SW480 (cell line): ENCODE results near the gene EEFSEC.
A peak's percentile ranks its signal among the peaks of the same experiment; 100 is the strongest.

Experiments
- DNase-seq: peaks from one replicate; pipeline ENCODE4 v3.0.0-alpha.2; 2016; ENCODE audit warnings: low spot score

The EEFSEC gene

DNA sequence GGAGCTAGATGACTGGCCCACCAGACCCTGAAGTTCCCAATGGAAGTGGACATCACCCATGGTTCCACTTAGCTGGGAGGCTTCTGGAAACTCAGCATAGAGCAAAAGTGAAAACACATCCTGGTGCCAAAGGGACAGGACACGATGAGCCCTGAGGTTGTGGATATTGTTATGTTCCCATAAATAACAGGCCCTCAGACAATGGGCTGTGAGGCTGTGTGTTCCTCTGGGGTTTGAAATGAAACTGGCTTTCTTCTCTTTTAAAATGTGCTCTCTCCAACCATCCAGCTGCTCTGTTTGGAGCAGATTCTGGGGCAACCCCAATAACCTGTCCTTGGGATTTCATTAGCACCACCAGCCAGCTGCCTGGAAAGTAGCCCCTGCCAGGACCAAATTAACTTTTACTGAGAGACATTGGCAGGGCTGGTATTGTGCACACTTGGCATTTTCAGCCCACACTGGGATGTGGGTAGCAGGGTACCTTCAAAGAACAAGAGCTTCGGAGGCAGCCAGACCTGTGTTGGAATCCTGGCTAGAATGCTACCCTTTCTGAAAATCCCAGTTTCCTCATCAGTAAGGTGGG, 215.9 kb downstream of the EEFSEC start:
- DNase-seq, result no peak

- DNase-seq, result no peak
Observed at GRCh38 chr3:128369881-128370642, 216.8 kb downstream of the EEFSEC start.

GRCh38 chr3:128372281-128372680, 219.0 kb downstream of the EEFSEC start:
- no peak for DNase-seq

- no peak for DNase-seq
Observed at GRCh38 chr3:128372707-128373533, 219.6 kb downstream of the EEFSEC start.

DNA sequence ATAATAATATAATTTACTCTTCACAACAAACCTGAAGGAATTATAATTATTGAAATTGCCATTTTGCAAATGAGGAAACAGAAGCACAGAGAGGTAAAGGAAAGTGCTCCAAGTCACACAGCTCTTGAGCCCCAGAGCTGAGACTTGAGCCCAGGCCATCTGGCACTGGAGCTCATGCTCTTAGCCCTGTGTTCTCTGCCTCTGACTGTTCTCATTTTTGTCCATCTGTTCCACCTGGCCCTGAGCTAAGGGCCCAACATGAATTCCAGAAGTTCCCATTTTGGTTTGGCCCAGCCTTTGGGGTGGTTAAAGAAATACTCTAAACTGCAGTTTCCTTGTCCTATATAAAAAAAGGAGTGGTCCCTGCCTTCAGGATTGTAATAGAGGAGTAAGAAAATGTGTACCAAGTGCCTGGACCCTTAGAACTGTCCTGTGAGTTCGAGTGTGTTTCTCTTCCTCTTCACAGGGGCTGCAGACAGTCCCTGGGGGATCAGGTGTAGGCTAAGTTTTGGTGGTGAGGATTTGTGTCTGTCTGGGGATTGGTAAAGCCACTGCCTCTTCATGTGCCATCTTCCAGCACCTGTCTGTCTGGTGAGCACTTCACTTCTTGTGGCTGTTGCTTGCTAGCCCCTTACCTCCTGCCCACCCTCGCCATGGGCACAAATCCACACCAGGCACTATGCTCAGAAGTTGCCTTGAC, 221.6 kb downstream of the EEFSEC start:
- no peak for DNase-seq

GRCh38 chr3:128376516-128376915, 223.2 kb downstream of the EEFSEC start:
- no peak for DNase-seq

DNA sequence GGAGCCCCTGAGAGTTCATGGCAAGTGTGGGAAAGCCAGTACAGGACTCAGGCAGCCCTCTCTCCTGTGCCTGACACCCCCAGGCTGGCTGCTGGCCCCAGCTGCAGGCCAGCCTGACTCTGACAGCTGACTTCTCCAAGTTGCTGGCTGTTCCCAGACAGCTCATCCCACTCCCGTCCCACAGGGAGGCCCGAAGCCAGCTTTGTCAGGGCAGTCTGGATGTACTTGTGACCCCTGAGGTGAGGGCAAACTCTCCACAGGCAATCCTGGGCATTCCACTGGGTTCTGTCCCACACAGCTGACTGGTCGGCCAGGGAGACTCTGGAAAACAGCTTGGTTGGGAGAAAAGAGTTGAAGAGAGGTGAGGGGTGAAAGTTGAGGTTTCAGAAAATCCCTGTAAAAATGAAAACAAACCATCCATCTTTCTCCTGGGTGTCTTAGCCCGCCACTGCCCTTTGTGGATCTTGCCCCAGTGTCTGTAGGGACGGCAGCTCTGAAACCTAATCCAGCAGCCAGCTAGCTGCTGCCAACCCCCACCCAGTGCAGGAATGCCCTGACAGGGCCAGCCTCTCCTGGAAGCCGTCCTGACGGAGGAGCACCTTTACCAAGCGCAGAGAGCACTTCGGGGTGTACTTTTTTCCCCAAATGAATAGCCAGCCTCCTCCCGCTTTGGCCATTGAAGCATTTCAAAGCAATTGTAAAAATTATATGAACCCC, 225.5 kb downstream of the EEFSEC start:
- DNase-seq, result no peak

- no peak for DNase-seq
Observed at GRCh38 chr3:128379367-128380160, 226.3 kb downstream of the EEFSEC start.

DNA sequence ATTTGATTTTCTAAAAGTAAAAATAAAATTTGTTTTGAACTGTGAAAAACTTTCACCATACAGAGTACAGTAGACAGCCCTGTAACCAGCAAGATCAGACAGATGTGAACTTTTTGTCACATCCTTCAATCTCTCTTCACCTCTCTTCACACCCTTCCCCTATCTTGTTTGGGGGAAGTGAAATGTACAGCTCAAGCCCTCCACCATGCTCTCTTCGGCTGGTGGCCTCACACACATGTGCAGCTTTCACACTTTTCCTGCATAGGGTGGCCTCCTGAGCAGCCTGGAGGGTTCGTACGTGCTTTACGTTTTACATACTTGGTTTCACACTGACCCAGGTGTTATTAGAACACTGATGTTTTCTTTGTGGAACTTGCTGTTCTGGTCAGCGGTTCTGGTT, 227.0 kb downstream of the EEFSEC start:
- no peak for DNase-seq

DNA sequence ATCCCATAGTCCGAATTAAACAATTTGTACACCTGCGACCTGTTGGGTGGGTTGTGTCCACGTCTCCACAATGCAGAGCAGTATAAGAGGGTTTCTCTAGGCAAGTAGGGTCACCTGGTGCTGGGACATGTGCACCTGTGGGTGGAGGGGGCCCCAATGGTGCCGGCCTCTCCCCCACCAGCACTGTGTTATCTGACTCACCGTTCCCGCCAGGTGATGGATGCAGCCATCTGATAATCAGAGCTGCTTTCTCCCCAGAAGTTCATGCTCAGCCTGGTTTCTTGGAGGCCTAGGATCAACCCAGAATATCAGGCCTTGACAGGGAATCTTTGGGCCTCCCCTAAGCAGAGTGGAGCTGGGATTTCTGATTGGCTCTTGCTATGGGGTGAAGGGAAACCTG, 227.4 kb downstream of the EEFSEC start:
- no peak for DNase-seq

DNA sequence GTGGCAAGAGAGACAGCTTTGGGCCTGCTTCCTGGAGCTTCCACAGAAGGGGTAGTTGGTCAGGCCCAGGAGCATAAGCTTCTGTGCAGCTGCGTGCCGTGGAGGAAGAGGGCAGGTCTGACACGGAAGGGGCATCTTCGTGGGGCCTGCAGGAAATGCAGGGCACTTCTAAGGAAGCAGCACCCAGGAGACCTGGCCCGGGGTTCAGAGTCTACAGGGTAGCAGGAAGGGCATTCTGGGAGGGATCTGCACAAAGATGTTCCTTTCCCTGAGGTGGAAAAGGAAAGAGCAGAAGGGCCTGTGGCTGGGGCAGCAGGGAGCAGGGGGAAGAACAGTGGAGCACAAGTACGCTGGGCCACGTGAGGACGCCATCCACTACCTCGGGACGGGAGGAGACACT, 228.3 kb downstream of the EEFSEC start:
- no peak for DNase-seq

- no peak for DNase-seq
Observed at GRCh38 chr3:128382221-128382807, 229.0 kb downstream of the EEFSEC start.

DNA sequence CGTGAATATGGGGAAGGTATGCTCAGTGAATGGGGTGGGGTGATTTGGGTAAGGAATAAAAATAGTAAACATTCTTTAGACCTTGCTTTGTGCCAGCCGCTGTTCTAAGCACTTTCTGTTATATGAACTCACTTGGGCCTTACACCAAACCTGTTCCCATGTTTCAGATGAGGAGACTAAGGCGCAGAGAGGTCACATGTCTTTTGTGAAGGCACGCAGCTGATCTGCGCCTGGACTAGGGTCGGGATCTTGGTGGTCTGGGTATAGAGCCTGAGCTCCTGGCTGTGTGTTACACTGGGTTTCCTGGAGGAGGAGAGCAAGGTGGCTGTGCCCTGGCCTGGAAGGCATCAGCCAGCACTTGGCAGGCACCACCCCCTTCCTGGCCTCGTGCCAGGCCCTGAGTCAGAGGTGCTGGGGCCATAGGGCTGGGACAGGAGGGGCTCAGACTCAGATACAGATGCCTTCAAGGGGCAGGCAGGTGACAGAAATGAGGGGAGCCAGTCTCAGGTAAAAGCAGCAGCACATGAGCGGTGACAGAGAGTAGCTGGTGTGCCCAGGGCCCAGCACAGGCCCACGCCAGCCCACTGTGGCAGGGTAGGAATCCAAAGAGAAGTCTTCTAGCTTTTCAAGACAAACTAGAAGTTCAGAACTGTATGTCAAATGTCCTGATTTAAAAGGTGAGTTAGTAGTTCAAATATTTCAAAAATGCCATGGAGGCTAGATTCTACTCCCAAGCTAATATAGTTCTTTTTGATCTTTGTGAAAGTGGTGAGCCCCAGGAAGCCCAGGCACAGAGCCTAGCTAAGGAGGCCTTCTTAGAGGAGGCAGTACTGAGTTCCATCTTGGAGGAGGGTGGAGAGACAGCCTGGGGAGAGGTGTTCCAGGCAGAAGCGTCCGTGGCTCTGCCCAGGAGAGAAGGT, 230.3 kb downstream of the EEFSEC start:
- peak; percentile 76 for DNase-seq

DNA sequence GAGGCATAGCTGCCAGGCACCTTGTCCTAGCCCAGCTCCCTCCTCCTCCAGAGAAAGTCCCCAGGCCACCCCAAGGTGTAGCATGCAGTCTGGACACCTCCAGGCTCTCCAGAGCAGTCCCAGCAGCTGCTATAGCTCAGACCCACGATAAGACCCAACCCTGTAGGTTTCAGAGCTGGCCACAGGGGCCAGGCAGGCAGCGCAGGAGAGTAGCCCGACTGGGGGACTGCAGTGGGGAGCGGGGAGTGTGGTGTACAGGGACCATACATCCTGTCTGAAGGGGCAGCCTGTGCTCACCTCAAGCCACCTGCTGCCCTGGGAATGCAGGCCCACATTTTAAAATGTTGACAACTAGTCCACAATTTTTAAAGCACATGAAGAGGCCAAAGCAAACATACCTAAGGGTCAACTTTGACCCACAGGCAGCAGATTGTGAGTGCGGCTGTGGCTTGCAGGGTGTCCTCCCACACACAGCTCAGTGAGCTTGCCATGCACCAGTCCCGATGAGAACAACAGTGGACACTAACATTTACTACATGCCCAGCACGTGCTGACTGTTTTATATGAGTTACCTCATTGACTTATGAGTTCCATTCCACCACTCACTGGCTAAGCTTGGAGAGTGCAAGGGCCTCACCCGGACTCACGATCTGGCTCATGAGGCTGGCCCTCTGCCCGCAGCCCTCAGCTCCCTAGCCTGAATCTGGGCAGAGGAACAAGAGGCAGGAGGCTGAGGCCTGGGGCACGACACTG, 232.0 kb downstream of the EEFSEC start:
- no peak for DNase-seq

DNA sequence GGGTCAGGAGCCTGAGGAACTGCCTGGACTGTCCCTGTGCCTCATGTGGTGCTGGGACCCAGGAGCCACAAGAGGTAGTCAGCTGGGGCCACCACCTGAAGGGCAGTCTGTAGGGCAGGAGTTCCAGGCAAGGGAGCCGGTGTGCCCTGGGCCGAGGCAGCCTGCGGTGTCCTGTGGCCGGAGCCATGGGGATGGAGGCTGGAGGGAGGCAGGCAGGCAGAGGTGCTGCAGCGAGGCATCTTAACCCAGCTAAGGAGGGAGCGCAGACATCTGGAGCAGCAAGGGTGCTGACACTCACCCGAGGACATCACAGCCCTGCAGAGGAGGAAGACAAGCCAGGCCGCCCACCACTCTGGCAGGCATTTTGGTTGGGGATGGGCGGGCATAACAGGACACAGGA, 235.7 kb downstream of the EEFSEC start:
- no peak for DNase-seq

- no peak for DNase-seq
Observed at GRCh38 chr3:128390867-128391266, 237.6 kb downstream of the EEFSEC start.

GRCh38 chr3:128392021-128392420, 238.7 kb downstream of the EEFSEC start:
- no peak for DNase-seq

DNA sequence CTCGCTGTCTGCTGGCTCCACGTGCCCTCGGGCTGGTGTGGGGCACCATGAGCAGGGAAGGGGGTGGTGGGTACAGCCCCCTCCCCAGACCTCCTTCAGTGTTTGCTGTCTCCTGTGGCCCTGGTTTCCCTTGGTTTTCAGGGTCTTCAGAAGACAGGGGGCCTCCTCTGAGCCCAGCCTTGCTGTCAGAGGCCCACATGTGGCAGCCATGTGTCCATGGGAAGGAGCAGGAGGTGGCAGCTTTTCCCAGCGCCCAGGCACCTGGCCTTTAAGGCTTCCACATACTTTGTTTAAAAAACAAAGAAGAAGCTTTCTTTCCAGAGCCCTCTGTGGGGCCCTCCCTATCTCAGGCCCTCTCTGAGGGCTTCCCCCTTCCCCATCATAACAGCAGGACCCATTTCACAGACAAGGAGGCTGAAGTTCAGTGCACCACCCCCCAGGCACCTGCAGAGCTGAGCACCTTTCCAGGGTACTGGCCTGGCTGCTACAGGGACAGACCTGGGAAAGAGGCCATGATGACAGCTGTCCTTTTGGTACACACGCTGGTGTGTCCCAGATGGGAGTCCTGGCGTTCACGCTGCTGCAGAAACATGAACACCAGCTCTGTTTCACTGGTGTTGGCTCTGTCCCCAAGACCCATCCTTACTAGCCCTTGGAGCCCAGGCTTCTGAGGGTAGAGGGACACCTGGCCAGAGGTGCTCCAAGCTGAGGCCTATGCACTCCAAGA, 239.7 kb downstream of the EEFSEC start:
- DNase-seq, result no peak
